WTC11 (cell line): ENCODE results near the gene COL2A1.

ENCODE experiments used
- ATF2 ChIP-seq: sonication (generic); formaldehyde crosslinking; IDR thresholded peaks from 2 replicates; pipeline ENCODE4 v1.8.1; 2022; ENCODE audit warnings: low read depth, missing genetic modification reagents, borderline replicate concordance
- CREB1 ChIP-seq: sonication (generic); formaldehyde crosslinking; IDR thresholded peaks from 2 replicates; pipeline ENCODE4 v1.8.0; 2023; ENCODE audit warnings: mild to moderate bottlenecking, missing genetic modification reagents
- CTCF ChIP-seq: fragments of 200-600 bp; IDR thresholded peaks from 2 replicates; pipeline ENCODE4 v1.8.0; 2022; ENCODE audit warnings: antibody characterized with exemption
- ESRRA ChIP-seq: sonication (generic); formaldehyde crosslinking; IDR thresholded peaks from 2 replicates; pipeline ENCODE4 v1.8.1; 2022; ENCODE audit warnings: mild to moderate bottlenecking, missing genetic modification reagents, borderline replicate concordance
- FOXP4 ChIP-seq: sonication (generic); formaldehyde crosslinking; IDR thresholded peaks from 2 replicates; pipeline ENCODE4 v1.8.0; 2022; ENCODE audit warnings: mild to moderate bottlenecking, missing genetic modification reagents
- HMGXB4 ChIP-seq: sonication (generic); formaldehyde crosslinking; IDR thresholded peaks from 2 replicates; pipeline ENCODE4 v1.8.1; 2023; ENCODE audit warnings: mild to moderate bottlenecking, moderate library complexity, missing genetic modification reagents
- MAX ChIP-seq: sonication (generic); formaldehyde crosslinking; IDR thresholded peaks from 2 replicates; pipeline ENCODE4 v1.8.0; 2022; ENCODE audit warnings: mild to moderate bottlenecking, missing genetic modification reagents
- NFE2L1 ChIP-seq: sonication (generic); formaldehyde crosslinking; IDR thresholded peaks from 2 replicates; pipeline ENCODE4 v1.8.1; 2023; ENCODE audit warnings: missing genetic modification reagents
- PRDM15 ChIP-seq: sonication (generic); formaldehyde crosslinking; IDR thresholded peaks from 2 replicates; pipeline ENCODE4 v1.8.0; 2022; ENCODE audit warnings: missing genetic modification reagents
- USF1 ChIP-seq: sonication (generic); formaldehyde crosslinking; IDR thresholded peaks from 2 replicates; pipeline ENCODE4 v1.8.0; 2022; ENCODE audit warnings: mild to moderate bottlenecking, missing genetic modification reagents
- ZNF425 ChIP-seq: fragments of 250-450 bp; sonication (Bioruptor Pico); conservative IDR thresholded peaks from 2 replicates; pipeline ENCODE4 v1.9.0; 2021; ENCODE audit warnings: mild to moderate bottlenecking

- TF ChIP-seq CREB1 (CRISPR knock-in tag) = no peak
- no peak for TF ChIP-seq MAX (CRISPR knock-in tag)
- TF ChIP-seq ESRRA = no peak
- TF ChIP-seq CTCF = no peak
- no peak for TF ChIP-seq ZNF425
- no peak for TF ChIP-seq ATF2 (CRISPR knock-in tag)
- no peak for TF ChIP-seq HMGXB4 (CRISPR knock-in tag)
- TF ChIP-seq NFE2L1 = no peak
- TF ChIP-seq USF1 (CRISPR knock-in tag) = no peak
- no peak for TF ChIP-seq FOXP4
- no peak for TF ChIP-seq PRDM15 (CRISPR knock-in tag)
These were observed 29.1 kb downstream of the COL2A1 start for GRCh38 chr12:47975036-47975620.
